ENCODE data around the gene NPC1.

DNA sequence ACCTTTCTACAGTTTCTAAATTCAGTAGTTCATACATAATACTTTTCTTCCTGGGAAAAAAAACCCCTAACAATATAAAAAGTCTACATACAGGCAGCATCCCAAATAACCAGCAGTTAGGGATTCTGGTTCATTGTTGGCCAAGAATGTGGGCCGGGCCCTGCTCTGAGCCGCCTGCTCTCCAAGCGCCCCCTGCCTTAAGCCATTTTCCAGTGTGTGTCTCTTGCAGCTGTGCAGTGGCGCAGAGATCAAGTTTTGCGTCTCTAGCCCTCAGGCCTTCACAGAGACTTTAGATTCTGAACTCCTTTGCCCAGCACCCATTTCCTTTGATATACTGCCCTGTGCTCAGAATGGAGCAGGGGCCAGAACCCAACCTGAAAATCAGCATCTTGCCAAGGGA is 50.1 kb downstream of the NPC1 start:
- TF ChIP-seq, protein P1, sequence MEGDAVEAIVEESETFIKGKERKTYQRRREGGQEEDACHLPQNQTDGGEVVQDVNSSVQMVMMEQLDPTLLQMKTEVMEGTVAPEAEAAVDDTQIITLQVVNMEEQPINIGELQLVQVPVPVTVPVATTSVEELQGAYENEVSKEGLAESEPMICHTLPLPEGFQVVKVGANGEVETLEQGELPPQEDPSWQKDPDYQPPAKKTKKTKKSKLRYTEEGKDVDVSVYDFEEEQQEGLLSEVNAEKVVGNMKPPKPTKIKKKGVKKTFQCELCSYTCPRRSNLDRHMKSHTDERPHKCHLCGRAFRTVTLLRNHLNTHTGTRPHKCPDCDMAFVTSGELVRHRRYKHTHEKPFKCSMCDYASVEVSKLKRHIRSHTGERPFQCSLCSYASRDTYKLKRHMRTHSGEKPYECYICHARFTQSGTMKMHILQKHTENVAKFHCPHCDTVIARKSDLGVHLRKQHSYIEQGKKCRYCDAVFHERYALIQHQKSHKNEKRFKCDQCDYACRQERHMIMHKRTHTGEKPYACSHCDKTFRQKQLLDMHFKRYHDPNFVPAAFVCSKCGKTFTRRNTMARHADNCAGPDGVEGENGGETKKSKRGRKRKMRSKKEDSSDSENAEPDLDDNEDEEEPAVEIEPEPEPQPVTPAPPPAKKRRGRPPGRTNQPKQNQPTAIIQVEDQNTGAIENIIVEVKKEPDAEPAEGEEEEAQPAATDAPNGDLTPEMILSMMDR (conservative IDR thresholded peaks at IDR 0.05 in 1 of 2, IDR thresholded peaks at IDR 0.05 in 1 of 2; ENCODE audit: low read depth in 1 of 2, low read length in 2 of 2), result no peak
- no peak for TF ChIP-seq EZH2 (IDR thresholded peaks at IDR 0.05; ENCODE audit: low read length, missing control alignments)

Measured in fibroblast of lung (primary cell).